ENCODE data around the gene MAP2K6. TPM values are rescaled to one million over a fixed set of nuclear protein-coding genes. Genes with fewer than 3 reads are reported as not detected.

The MAP2K6 gene
- total and polyA plus RNA-seq, 2 experiments from 2014 or later = 3.3 to 13.2 TPM

GRCh38 chr17:69401251-69401650 is 13.2 kb upstream of the MAP2K6 start:
- Histone ChIP-seq H3K9me3 (ENCODE audit: low read depth) (no peaks in the 10 kb centered on the region), H3K4me3 (no peak overlapping the region), H3K36me3 (replicated peaks; ENCODE audit: insufficient read depth, low read depth) (no peaks in the 10 kb centered on the region), H3K4me1 (ENCODE audit: insufficient read depth) (no peaks in the 10 kb centered on the region), H3K27me3 (no peaks in the 10 kb centered on the region), H3K4me2 (no peak overlapping the region), H3K27ac (no peak overlapping the region), H3K79me2 (no peaks in the 10 kb centered on the region), H2AFZ (no peak overlapping the region), H4K20me1 (ENCODE audit: insufficient read depth, poor library complexity, severe bottlenecking) (no peaks in the 10 kb centered on the region), H3K9me2 (replicated peaks; ENCODE audit: insufficient read depth) (no peaks in the 10 kb centered on the region)
- no peak for TF ChIP-seq EZH2 (IDR thresholded peaks at IDR 0.05; ENCODE audit: borderline replicate concordance)
- TF ChIP-seq CTCF (IDR thresholded peaks at IDR 0.05; ENCODE audit: poor library complexity) = no peak
- TF ChIP-seq EZH2phosphoT487 (IDR thresholded peaks at IDR 0.05; ENCODE audit: low read depth, severe bottlenecking, unreplicated experiment) = no peak
- WGBS (ENCODE audit: low lambda C conversion rate, missing lambda C conversion rate) = 64% methylated on average over 3 of the region's 3 CpGs
- DNase-seq (ENCODE audit: low spot score) = no peak

GRCh38 chr17:69402052-69402451 is 12.4 kb upstream of the MAP2K6 start:
- Histone ChIP-seq H3K79me2 (no peaks in the 10 kb centered on the region), H3K4me1 (ENCODE audit: insufficient read depth) (no peaks in the 10 kb centered on the region), H3K27me3 (no peaks in the 10 kb centered on the region), H4K20me1 (ENCODE audit: insufficient read depth, poor library complexity, severe bottlenecking) (no peaks in the 10 kb centered on the region), H3K9me3 (ENCODE audit: low read depth) (no peaks in the 10 kb centered on the region), H2AFZ (no peak overlapping the region), H3K4me2 (no peak overlapping the region), H3K4me3 (no peak overlapping the region), H3K36me3 (replicated peaks; ENCODE audit: insufficient read depth, low read depth) (no peaks in the 10 kb centered on the region), H3K27ac (no peak overlapping the region), H3K9me2 (replicated peaks; ENCODE audit: insufficient read depth) (no peaks in the 10 kb centered on the region)
- WGBS (ENCODE audit: low lambda C conversion rate, missing lambda C conversion rate) = 88% methylated on average over 7 of the region's 7 CpGs
- TF ChIP-seq EZH2phosphoT487 (IDR thresholded peaks at IDR 0.05; ENCODE audit: low read depth, severe bottlenecking, unreplicated experiment) = no peak
- TF ChIP-seq EZH2 (IDR thresholded peaks at IDR 0.05; ENCODE audit: borderline replicate concordance) = no peak
- TF ChIP-seq CTCF (IDR thresholded peaks at IDR 0.05; ENCODE audit: poor library complexity) = no peak
- DNase-seq (ENCODE audit: low spot score) = no peak

- DNase-seq (ENCODE audit: low spot score) = no peak
- no peaks in the 10 kb centered on the region for H3K79me2 ChIP-seq
- H3K36me3 ChIP-seq (replicated peaks; ENCODE audit: insufficient read depth, low read depth) = no peaks in the 10 kb centered on the region
- H4K20me1 ChIP-seq (ENCODE audit: insufficient read depth, poor library complexity, severe bottlenecking) = no peaks in the 10 kb centered on the region
- H3K27ac ChIP-seq = no peak overlapping the region
- no peak overlapping the region for H3K4me2 ChIP-seq
- no peaks in the 10 kb centered on the region for H3K9me3 ChIP-seq (ENCODE audit: low read depth)
- 72% methylated on average over 5 of the region's 5 CpGs for WGBS (ENCODE audit: low lambda C conversion rate, missing lambda C conversion rate)
- no peaks in the 10 kb centered on the region for H3K4me1 ChIP-seq (ENCODE audit: insufficient read depth)
- no peak for TF ChIP-seq CTCF (IDR thresholded peaks at IDR 0.05; ENCODE audit: poor library complexity)
- no peak for TF ChIP-seq EZH2phosphoT487 (IDR thresholded peaks at IDR 0.05; ENCODE audit: low read depth, severe bottlenecking, unreplicated experiment)
- no peak for TF ChIP-seq EZH2 (IDR thresholded peaks at IDR 0.05; ENCODE audit: borderline replicate concordance)
- no peak overlapping the region for H2AFZ ChIP-seq
- H3K27me3 ChIP-seq = no peaks in the 10 kb centered on the region
- H3K4me3 ChIP-seq = no peak overlapping the region
- no peaks in the 10 kb centered on the region for H3K9me2 ChIP-seq (replicated peaks; ENCODE audit: insufficient read depth)
These were observed 10.1 kb upstream of the MAP2K6 start for GRCh38 chr17:69404399-69404798.

- no peaks in the 10 kb centered on the region for H3K9me2 ChIP-seq (replicated peaks; ENCODE audit: insufficient read depth)
- H3K4me3 ChIP-seq = no peak overlapping the region
- 93% methylated on average over 5 of the region's 5 CpGs for WGBS (ENCODE audit: low lambda C conversion rate, missing lambda C conversion rate)
- no peaks in the 10 kb centered on the region for H3K4me1 ChIP-seq (ENCODE audit: insufficient read depth)
- H3K9me3 ChIP-seq (ENCODE audit: low read depth) = no peaks in the 10 kb centered on the region
- no peak overlapping the region for H3K27ac ChIP-seq
- no peak for TF ChIP-seq CTCF (IDR thresholded peaks at IDR 0.05; ENCODE audit: poor library complexity)
- no peak for TF ChIP-seq EZH2phosphoT487 (IDR thresholded peaks at IDR 0.05; ENCODE audit: low read depth, severe bottlenecking, unreplicated experiment)
- no peak for TF ChIP-seq EZH2 (IDR thresholded peaks at IDR 0.05; ENCODE audit: borderline replicate concordance)
- no peak overlapping the region for H2AFZ ChIP-seq
- no peak overlapping the region for H3K4me2 ChIP-seq
- no peaks in the 10 kb centered on the region for H3K79me2 ChIP-seq
- DNase-seq (ENCODE audit: low spot score) = no peak
- no peaks in the 10 kb centered on the region for H3K36me3 ChIP-seq (replicated peaks; ENCODE audit: insufficient read depth, low read depth)
- no peaks in the 10 kb centered on the region for H3K27me3 ChIP-seq
- no peaks in the 10 kb centered on the region for H4K20me1 ChIP-seq (ENCODE audit: insufficient read depth, poor library complexity, severe bottlenecking)
These were observed 9.4 kb upstream of the MAP2K6 start for GRCh38 chr17:69405096-69405495.

Data from hepatocyte (in vitro differentiated cells).